HG03571 (cell line): Measurements from ENCODE around the gene NUP93.
"Not testable (repeated sequence)": the region's sequence is repeated elsewhere in the genome, so short reads cannot be mapped to it uniquely, and the experiment has no call there.

Source experiments
- ATAC-seq: cut with Tn5 transposase; IDR thresholded peaks from one replicate; pipeline ENCODE4 v1.9.1; 2021; ENCODE audit not compliant: unreplicated experiment

Gene NUP93

DNA sequence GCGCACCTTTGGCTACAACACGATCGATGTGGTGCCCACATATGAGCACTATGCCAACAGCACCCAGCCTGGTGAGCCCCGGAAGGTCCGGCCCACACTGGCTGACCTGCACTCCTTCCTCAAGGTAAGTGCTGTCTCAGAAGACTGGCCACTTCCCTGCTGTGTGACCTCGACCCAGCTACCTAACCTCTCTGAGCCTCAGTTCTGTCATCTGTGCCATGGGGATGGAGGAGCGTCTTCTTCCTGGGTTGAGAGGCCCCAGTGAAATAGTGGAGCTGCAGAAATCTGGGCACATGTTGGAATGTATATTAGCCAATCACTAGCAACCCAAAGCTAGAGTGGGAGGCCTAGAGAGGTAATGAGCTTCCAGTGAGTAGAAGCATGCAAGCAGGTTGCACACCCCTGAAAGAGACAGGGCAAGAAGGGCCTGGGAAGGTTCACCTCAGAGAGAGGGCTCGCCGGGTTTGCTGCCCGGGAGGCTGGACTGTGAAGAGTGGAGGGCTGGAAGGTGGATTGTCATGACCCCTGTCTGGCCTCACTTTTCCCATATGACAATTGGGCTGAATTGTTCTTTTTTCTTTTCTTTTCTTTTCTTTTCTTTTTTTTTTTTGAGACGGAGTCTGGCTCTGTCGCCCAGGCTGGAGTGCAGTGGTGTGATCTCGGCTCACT lies 135.6 kb downstream of the NUP93 start:
- ATAC-seq, result no peak

DNA sequence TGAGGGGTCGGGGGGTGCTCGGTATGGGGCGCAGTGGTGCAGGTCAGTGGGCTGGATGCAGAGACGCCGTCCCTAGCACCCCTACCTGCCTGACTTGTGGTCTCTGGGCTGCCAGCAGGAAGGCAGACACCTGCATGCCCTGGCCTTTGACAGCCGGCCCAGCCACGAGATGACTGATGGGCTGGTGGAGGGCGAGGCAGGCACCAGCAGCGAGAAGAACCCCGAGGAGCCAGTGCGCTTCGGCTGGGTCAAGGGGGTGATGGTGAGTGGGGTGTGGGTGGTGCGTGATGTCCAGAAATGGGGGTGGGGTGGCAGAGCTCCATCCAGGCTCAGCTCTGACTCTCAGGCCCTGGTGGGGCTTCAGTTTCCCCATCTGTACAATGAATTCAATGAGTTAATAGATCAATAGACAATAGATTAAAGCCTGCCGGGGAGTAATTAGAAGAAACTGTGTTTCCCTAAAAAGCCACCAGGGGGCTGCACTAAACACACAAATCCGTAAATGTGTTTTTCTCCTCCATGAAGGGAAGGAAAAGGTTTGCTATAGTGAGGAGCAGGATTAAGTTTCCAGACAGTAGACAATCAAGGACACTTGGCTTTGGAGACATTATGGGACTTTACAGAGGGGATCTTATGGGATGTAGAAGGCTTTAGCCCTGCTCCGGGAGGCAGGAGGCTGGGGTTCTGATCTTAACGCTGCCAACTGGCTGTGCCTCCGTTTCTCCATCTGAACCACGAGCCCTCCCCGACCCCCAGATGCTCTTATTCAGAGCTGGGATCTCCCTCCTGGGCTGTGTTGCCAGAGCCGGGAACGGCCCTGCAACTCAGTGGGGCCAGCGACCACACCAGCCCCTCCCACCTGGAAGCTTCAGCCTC lies 137.3 kb downstream of the NUP93 start:
- ATAC-seq, result no peak

DNA sequence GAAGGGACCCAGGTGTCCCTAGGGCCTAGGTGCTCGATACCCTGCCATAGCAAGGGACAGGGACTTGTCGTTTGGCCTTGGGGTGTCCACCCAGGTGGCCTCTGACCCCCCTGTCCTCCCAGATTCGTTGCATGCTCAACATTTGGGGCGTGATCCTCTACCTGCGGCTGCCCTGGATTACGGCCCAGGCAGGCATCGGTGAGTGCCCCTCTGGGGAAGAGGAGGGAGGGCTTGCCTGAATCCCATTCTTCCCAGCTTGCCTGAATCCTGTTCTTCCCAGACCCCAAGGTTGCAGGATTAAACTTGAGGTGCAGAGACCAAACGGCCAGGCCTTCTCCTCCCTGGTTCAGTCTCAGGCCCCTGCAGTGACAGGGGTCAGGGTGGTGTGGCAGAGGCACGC lies 138.2 kb downstream of the NUP93 start:
- no peak for ATAC-seq

DNA sequence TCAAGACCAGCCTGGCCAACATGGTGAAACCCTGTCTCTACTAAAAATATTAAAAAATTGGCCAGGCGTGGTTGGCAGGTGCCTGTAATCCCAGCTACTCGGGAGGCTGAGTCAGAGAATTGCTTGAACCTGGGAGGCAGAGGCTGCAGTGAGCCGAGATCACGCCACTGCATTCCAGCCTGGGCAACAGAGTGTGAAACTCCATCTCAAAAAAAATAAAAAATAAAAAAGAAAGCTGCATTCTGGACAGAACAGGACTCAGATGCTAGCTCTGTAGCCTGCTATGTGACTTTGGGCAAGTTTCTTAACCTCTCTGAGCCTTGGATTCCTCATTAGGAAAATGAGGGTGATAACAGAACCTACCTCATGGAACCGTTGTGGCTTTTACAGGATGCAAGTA lies 138.8 kb downstream of the NUP93 start:
- not testable (repeated sequence) for ATAC-seq

DNA sequence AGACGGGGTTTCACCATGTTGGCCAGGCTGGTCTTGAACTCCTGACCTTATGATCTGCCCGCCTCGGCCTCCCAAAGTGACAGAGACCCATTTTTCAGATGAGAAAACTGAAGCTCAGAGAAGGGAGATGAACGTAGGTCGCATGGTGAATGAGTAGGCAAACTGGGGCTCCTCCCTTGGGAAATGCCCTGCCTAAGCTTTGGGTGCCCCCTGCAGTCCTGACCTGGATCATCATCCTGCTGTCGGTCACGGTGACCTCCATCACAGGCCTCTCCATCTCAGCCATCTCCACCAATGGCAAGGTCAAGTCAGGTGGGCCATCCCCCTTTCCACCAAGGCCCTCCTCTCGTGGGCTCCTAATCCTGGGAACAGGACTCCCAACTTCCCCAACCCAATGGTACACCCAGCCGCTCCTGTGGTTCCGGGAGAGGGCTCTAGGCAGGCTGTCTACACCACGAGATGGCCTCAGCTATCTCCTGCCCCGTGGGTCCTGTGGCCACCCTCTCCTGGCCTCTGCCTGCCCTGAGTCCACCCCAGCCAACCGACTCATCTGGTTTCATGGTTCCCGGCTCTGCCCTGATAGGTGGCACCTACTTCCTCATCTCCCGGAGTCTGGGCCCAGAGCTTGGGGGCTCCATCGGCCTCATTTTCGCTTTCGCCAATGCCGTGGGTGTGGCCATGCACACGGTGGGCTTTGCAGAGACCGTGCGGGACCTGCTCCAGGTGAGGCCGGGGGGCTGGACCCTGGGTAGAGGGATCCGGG lies 139.8 kb downstream of the NUP93 start:
- ATAC-seq, result no peak

DNA sequence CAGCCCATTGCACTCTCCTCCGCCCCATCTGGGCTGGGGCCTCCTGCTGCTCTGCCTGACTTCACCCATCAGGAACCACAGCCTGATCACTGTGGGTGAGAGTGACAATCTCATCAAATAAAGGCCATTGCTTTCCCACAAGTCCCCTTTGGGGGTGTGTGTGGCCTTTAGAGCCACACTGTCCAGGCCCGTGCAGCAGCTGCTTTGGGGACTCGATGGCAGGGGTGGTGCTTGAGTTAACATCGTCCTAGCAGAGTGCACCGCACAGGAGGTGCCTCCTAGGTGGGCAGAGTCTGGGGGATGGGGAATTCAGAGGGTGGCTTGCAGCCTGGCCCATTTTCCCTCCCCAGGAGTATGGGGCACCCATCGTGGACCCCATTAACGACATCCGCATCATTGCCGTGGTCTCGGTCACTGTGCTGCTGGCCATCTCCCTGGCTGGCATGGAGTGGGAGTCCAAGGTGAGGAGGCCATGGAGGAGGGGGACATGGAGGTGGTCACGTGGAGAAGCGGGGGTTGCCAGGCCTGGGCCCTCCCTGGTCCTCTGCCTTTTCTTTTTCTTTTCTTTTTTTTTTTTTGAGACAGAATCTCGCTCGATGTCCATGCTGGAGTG lies 140.5 kb downstream of the NUP93 start:
- no peak for ATAC-seq

DNA sequence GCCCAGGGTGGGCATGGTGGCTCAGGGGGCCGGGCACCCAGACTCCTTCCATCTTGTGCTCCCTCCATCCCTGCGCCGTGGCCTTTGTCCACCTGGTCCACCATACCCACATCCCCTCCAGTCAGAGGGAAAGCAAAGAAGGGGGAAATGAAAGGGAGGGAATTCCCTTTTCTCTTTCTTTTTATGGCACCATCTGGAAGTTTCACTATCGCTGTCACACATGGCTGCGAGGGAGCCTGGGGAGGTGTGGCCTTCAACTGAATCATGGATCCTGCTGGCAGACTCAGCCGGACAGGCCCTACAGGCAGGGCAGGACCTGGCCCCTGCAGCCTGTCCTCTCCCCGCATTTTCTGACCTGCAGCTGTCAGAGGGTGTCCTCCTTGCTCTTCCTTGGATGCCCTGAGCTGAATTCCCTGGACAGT lies 141.3 kb downstream of the NUP93 start:
- no peak for ATAC-seq

DNA sequence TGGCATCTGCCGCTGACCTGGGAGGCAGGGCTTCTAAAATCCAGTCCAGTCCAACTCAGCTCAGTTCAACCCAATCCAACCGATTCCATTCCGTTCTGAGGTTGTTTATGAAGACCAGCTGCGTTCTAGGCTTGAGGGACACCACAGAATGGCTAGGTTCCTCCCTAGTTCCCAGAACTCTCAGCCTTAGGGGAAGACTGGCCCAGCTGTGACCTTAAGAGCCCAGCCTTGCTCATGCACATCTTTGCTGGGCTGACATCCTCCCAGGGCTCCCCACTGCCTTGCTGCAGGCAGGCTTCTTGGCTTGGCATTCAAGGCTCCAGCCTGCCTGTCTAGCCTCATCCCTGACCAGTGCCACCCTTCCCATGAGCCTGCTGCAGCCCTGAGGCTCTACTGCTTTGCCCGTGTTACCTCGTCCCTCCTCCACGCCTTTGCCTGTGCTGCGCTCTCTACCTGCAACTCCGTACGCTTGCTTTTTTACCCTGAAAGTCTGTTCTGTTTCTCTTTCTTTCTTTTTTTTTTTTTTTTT lies 143.0 kb downstream of the NUP93 start:
- ATAC-seq, result no peak

DNA sequence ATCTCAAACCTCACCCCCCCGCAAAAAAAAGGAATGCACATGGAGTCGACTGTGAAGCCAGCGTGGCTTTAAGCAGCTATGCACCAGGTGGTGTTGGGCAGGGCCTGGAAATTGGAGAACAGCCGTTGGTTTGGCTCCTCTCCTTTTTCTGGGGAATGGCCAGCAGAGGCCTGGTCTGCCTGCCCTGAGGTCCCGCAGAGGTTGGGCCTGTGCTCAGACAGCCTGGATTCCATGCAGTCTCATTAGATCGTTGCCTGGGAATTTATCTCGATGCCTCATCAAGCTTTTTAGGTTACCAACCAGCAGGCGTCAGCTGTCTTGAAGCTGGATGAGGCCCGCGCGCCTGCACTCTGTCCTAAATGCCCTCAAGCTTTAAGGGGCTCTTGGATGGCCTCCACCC lies 144.9 kb downstream of the NUP93 start:
- ATAC-seq, result no peak

DNA sequence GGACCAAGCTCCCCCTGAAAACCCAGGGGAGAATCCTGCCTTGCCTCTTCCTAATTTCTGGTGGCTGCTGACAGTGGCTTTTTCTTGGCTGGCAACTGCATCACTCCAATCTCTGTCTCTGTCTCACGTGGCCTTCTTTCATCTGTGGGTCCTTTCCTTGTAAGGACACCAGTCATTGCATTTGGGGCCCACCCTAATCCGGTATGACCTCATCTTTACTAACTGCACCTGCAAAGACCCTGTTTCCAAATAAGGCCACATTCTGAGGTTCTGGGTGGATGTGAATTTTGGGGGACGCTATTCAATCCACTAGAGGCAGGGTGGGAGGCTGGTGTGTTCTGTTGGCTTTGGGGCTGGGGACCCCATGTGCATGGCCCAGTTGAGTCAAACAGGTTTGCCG lies 146.1 kb downstream of the NUP93 start:
- no peak for ATAC-seq

DNA sequence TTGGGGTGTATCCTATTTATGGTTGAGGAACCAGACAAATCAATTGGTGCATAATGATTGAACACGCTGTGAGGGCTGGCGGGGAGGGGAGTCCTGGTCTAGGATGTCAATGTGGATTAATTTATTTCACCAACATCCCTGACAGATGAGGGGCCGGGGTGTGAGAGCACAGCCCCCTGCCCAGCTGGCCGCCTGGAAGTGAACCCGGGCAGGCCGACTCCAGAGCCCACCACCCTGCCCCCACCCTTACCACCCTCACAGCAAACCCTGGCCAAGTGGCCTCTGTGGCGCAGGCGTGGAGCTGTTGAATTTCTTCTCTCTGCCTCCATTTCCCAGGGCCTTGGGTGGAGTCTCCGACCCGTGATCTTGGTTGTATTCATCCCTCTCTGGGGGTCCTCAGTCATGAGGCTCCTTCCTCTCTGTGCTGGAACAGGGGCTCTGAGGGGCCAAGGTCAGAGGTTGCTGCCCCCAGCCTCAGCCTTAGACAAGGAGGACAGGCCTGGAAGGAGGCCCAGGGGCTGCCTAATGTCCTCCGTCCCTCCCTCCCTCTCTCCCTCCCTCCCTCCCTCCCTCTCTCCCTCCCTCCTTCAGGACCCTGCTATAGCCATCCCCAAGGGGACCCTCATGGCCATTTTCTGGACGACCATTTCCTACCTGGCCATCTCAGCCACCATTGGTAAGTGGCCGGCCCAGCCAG lies 147.7 kb downstream of the NUP93 start:
- no peak for ATAC-seq

DNA sequence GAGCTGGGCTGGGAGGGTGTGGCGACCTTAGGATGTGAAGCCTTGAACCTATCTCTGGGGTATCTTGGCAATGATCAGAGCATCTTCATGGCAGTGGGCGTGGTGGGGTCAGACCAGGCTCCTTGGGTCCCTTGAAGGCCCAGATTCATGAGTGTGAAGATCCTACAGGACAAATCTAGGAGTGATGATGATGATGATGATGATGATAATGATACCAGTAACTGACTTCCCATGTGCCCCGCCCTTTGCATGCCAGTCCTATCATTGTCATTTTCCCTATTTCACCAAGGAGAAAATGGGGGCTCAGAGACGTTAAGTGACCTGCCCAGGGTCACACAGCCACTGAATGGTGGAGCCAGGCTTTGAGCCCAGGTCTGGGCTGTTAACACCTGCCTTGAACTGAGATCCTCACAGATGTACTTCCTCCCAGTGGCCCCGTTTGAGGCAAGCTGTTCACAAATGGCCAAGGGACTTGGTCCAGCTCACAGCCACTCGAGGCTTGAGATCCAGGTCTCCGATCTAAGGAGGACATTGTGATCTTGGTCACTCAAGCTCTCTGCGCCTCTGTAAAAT lies 148.4 kb downstream of the NUP93 start:
- ATAC-seq, result no peak

DNA sequence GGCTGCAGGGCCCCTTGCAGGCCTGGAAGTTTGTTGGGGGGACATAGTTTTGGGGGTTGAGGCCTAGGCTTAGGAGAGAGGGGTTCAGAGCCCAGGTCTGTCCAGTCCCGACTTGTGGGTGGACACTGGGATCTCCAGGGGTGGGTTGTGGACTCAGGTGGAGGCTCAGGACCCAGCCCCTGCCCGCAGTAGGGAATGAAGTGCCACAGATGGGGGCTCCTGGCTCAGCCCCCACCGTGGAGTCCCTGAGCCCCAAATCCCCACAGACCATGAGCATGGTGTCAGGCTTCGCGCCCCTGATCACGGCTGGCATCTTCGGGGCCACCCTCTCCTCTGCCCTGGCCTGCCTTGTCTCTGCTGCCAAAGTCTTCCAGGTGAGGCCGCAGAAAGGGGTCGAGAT lies 149.3 kb downstream of the NUP93 start:
- no peak for ATAC-seq

DNA sequence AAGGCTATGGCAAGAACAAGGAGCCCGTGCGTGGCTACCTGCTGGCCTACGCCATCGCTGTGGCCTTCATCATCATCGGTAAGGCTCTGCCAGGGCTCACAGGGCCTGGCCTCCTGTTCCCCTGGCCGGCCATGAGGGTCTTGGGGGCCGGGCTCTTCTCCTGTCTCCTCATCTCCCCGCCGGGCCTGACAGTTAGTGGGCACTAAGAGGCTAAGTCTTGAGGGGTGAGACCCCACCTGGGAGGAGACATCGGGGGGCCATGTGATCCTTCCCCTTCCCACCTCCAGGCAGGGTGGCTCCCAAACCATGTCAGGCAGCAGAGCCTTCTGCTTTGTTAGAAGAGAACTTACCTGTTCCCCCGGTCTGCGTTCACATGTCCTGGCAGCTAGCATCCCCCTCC lies 150.2 kb downstream of the NUP93 start:
- no peak for ATAC-seq

DNA sequence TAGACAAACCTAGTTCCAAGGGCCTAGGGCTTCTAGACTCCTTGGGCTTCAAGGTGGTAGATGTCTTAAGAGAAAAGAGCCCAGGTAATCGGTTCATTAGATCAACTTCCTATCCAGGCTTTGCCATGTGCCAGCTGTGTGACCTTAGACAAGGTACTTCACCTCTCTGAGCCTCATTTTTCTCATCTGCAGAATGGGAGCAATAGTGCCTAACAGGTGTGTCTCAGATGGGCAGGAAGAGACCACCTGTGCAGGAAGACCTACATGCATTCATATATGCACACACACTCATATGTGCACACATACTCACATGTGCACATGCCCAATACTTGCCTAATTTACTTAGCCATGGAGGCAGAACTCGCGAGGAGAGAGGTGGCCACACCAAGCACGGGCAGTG lies 150.8 kb downstream of the NUP93 start:
- ATAC-seq, result no peak

DNA sequence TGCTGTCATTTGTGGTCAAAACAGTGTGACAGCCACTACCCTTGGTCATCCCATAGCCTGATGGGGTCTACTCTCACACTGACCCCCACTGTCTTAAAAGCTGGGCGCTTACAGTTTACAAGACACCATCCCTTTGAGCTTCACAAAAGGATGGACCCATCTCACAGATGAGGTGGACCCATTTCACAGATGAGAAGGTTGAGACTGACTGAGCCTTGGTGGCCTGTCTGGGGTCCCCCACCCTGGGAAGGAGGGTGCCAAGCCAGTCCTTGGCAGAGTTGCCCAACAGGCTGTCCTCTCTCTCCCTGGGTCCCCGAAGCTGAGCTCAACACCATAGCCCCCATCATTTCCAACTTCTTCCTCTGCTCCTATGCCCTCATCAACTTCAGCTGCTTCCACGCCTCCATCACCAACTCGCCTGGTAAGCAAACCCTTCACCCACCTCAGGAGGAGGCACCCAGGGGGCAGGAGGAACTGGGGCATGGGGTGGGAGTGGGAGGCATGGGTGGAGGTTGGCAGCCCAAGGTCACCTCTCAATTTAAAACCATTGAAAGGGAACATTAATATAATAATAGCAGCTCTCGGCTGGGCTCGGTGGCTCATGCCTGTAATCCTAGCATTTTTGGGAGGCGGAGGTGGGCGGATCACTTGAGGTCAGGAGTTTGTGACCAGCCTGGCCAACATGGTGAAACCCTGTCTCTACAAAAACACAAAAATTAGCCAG lies 152.3 kb downstream of the NUP93 start:
- no peak for ATAC-seq

DNA sequence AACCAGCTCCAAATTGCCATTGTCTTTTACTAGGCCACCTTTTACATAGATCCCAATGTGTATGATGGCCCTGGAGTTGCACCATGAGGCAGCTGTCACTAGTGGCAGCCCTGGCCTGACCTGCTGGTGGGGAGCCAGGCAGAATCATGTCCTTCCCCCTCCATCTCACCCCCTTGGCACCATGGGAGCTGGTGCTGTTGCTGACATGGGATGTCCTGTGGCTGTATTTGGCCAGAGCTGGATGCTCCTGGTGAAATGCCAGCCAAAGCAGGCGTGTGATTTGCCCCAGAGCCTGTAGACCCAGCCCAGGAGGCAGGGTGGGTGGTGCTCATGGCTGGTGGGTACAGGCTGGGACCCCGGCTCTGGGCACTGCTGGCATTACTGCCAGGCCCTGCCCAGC lies 153.7 kb downstream of the NUP93 start:
- no peak for ATAC-seq

DNA sequence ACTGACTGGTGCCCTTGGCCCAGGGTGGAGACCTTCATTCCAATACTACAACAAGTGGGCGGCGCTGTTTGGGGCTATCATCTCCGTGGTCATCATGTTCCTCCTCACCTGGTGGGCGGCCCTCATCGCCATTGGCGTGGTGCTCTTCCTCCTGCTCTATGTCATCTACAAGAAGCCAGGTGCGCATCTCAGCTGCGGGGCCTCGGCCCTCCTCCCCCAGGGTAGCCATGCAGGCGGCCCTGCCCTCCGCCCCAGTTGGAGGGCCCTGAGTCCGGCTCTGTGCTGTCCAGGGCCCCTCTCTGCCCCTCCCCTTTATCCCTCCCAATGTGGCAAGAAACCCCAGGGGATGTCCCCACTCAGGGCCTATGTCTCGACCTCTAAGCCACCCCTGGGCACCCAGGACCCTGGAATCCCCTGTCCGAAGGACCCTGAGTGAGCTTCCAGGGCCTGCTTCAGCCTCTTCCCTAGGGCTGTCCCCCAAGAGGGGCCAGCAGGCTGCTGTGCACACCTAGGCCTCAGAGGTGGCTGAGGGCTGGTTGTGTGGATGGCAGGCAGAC lies 154.2 kb downstream of the NUP93 start:
- no peak for ATAC-seq

DNA sequence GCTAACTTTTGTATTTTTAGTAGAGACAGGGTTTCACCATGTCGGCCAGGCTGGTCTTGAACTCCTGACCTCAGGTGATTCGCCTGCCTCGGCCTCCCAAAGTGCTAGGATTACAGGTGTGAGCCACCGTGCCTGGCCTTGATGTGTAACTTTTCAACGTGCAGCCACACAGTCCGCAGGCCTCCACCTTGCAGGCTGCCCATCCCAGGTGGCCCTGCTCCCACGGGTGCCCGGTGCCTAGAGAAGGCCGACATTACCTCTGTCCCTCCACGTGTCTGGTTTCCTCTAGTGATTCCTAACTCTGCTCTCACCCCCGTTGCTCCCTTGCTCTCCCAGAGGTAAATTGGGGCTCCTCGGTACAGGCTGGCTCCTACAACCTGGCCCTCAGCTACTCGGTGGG lies 155.0 kb downstream of the NUP93 start:
- ATAC-seq, result not testable (repeated sequence)
